Suprapubic skin (tissue), 4 donors: ENCODE measurements around the gene FBH1.

ENCODE experiments used
- CTCF ChIP-seq, 2 donors: fragments of 200-600 bp in 1 of 2; fragments of 450-650 bp in 1 of 2; sonication (generic) in 1 of 2; IDR thresholded peaks; one replicate each; pipeline ENCODE4 v1.5.1; 2016 to 2019; ENCODE audit warnings: antibody characterized with exemption in 2 of 2, mild to moderate bottlenecking in 1 of 2, moderate library complexity in 1 of 2
- POLR2A ChIP-seq, 2 donors: fragments of 450-650 bp; IDR thresholded peaks; one replicate each; pipeline ENCODE4 v1.6.1; 2017; ENCODE audit warnings: antibody characterized with exemption in 2 of 2, mild to moderate bottlenecking in 2 of 2, moderate library complexity in 2 of 2
- POLR2AphosphoS5 ChIP-seq, 3 donors: sonication (generic); formaldehyde crosslinking; IDR thresholded peaks; one replicate each; pipeline ENCODE4 v1.6.1; 2017; ENCODE audit warnings: antibody characterized with exemption in 3 of 3

GRCh38 chr10:5948208-5948585 is 58.2 kb downstream of the FBH1 start:
- no peak for TF ChIP-seq POLR2AphosphoS5 (IDR thresholded peaks at IDR 0.05)
- TF ChIP-seq POLR2A (IDR thresholded peaks at IDR 0.05), result no peak
- no peak for TF ChIP-seq CTCF (IDR thresholded peaks at IDR 0.05)
